ENCODE results near the gene ITGB1BP1.

- TF ChIP-seq EZH2 (IDR thresholded peaks at IDR 0.05) (no peak), POLR2AphosphoS5 (IDR thresholded peaks at IDR 0.05; ENCODE audit: borderline replicate concordance, low read depth, low read length) (no peak)
Measured at GRCh38 chr2:9365498-9366019, 57.8 kb downstream of the ITGB1BP1 start.
